Retina (tissue), 1 donor: ENCODE measurements around the gene L3HYPDH.
"Not testable (repeated sequence)": the region's sequence is repeated elsewhere in the genome, so short reads cannot be mapped to it uniquely, and the experiment has no call there.

Experiments used
- DNase-seq: peaks from one replicate; pipeline ENCODE4 v3.0.0-alpha.2; 2016

L3HYPDH gene

DNA sequence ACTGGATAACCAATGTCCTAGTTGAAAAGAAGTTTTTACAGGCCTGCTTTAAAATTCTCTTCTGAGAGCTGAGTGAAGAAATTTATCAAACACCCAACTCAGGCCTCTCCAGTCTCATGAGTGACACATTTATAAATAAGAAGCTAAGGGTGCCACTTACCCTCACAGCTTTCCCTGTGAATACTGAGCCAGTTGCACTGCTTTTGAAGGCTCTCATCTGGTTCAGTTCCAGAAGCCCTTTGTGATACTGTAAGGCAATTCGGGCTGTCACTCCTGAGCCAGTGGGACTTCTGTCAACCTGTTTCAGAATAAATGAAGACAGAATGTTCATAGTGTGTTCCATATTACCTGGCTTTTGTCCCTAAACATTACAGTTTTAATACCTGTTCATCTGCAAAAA is 8.5 kb downstream of the L3HYPDH start:
- no peak for DNase-seq

DNA sequence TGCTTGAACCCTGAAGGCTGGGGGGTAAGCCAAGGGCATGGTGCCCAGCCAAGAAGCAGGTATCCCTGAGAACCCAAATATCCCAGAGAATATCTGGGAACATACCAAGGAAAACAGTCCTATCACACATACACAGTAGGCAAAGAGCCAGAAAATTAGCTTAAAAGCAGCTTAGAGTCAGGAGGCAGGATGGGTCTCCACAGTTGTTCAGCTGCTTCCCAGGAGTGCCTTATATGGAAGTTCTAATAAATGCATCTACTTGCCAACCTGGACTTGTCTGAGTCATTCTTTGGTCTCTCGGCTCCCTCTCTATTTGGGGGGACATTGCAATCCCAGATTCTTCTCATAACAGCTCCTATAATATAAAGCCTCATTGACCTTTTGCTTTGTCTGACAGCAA is 10.0 kb downstream of the L3HYPDH start:
- no peak for DNase-seq

DNA sequence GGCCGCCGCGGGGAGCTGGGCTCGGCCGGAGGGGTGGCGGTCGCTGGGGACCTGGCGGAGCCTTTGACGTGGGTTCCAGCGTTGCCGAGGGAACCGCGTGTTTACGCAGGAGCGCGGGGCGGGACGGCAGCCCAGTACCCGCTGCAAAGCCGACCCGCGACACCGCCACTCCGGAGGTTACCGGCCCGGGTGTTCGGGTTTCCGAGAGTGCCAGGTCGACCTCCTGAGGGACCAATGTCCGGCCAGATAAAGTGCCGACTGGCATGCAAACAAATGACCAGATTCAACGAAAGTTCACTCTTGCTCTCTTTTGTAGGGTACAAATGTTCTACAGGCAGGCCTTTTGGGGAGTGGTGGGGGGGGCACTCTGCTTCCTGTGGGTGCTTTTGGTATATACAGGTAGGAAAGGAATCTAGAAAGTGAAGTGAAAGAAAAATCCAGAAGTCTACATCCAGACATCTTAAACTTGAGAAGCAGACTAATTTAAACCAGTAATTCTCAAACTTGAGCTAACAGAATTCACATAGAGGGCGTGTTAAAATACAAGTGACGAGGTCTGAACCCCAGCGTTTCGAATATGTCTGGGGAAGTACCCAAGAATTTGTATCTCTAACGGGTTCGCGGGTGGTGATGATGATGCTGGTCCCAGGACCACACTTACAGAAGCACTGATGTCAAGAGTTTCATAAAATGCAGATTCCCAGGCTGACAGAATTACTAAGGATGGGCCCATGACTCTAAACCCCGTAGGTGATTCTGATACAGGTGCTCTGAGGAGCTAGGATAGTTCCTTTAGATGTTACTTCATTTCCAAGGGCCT is 18.7 kb downstream of the L3HYPDH start, which contains the start of gene GPR135:
Gene GPR135, minus strand, starts transcription at position 65 of the 820 bp plus-strand sequence. CDS start 154 bp downstream, outside the sequence.
- DNase-seq: peak; percentile 79

DNA sequence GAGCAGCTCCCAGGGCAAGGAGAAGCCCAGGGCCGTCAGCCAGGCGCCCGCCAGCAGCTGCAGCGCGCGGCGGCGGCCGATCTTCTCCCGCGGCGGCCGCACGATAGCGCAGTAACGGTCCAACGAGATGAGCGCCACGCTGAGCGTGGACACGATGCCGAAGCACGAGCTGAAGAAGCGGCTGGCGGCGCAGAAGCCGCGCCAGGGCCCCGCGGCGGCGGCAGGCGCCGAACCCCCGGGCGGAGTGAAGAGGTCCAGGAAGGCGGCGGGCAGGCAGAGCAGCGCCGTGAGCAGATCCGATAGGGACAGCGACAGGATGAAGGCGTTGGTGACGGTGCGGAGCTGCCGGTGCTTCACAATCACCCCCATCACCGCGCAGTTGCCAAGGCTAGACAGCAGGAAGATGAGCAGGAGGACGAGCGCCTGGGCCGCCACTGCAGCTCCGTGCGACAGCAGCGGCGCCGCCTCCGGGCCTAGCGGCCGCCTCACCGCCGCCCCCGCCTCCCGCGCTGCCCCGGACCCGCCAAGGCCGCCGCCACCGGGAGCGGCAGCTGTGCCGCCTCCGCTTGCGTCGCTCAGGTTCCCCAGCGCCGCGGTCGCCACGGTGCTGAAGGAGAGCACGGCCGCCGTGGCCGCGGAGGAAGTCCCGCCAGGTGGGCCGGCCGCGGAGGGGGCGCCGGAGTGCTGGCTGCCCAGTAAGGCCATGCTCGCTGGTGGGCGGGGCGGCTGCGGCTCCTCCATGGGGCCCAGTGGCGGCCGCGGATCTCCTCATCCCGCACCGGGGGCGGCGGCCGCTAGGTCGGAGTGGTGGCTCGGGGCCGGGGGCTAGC is 19.5 kb downstream of the L3HYPDH start:
- DNase-seq: peak; percentile 94

DNA sequence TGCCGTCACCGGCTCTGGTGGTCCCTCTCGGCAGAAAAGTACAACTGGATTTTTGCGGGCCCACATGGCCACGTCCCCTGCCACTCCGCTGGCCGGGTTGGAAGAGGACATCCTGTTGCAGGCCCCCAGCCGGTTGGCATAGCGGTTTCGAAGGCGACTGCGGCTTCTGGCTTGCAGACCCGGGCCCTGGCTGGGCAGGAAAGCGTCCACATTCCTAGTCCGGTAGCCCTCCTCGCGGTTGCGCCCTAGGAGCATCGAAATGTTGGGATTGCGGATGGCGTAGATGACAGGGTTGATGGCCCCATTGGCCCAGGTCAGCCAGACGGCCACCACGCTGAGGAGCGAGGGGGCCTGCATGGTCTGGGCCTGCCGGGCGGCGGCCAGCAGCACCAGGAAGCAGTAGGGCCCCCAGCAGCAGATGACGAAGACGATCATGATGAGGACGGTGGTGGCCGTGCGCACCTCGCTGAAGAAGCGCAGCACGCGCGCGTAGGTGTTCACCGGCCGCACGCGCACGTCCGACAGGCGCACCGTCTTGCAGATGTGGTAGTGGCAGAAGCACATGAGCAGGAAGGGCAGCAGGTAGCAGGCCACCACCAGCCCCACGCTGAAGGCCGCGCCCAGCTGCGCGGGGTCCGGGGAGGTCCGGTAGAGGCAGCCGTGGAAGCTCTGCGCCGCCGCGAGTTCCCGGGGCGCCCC is 20.3 kb downstream of the L3HYPDH start:
- no peak for DNase-seq

DNA sequence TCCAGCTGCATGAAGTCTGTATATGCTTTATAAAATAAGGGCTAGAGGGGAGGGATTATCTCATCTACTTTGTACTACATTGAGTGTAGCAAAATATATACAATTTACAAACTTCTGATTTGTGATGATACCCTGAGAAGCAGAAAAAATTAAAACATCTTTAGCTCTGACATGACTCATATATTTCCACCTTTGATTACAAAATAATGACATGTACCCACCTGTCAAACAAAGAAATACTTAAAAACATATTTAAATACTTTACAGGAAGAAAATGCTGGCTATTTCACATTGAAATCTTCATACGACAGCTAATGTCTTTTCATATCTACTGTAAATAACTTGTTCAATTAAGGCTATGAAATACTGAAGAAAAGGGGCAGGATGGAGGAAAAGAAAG is 22.3 kb downstream of the L3HYPDH start:
- no peak for DNase-seq

DNA sequence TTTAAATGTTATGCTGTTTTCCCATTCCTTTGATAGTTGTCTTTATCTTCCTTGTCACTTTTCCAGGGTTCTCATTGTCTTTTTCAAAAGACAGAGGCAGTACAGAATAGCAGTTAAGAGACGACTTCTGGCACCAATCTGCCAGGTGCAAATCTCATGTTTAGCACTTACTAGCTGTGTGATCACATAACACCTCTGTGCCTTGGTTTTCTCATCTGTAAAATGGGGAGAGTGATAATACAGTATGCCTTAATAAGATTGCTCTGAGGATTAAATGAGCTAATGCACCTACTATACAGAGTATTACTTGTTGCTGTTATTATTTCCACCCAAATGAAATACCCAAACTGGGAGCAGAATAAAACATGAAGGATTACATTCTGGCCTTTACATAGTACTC is 23.8 kb downstream of the L3HYPDH start:
- no peak for DNase-seq

DNA sequence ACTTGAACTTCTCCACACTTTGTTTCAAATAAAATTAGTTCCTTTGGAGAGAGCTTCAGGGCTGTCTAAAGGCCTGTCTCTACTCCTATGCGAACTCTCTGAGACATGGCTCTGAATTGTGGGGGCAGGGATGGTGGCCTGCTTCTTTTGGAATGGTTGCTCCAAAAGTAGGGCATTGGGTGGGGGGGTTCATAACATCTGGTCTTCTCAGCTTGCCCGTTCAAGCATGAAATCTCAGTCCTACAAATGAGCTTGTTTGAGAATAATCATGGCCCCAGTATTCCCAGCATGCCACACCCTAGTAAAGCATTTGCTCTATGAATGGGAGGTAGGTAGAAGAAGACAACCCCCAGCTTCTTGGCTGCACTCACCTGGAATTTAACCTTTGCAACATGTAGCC is 25.7 kb downstream of the L3HYPDH start:
- peak; percentile 62 for DNase-seq

DNA sequence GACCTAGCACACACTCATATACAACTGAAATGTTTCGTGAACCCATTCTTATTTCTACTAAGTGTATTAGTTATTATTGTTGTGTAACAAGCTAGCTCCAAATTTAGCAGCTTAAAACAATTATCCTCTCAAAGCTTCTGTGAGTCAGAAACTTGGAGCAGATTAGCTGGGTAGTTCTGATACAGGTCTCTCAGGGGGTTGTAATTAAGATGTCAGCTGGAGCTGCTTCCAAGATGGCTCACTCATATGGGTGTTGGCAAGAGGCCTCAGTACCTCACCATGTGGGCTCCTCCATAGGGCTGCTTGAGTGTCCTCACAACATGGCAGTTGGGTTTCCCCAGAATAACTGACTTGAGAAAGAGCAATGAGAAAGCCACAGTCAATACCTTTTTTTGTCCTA is 28.8 kb downstream of the L3HYPDH start:
- no peak for DNase-seq

DNA sequence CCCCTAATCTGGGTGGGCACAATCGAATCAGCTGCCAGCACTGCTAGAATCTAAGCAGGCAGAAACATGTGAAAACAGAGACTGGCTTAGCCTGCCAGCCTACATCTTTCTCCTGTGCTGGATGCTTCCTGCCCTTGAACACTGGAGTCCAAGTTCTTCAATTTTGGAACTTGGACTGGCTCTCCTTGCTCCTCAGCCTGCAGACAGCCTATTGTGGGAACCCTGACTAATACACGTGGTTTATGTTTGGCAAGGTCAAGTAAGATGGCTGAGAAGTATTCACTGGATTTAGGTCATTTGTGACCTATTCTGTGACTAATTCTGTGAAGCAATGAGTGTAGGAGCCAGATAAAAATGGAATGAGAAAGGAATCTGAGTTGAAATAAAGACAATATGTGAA is 30.1 kb downstream of the L3HYPDH start:
- no peak for DNase-seq

DNA sequence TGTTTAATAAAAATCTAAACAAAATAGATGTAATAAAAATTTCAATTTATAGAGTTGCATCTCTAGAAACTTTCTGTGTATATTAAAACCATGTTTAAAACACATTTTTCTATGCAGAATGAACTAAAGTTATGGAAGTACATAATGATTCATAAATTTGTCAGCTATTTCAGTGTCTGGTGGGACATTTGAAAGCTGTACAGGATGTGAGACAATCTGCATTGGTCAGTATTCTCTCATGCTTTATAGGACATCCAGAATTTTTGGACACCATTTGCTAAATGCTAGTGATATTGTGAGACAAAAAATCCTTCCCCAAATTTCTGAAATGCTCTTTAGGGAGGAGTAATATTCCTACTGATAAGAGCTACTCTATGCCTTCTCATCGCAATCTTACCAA is 32.4 kb downstream of the L3HYPDH start:
- no peak for DNase-seq

DNA sequence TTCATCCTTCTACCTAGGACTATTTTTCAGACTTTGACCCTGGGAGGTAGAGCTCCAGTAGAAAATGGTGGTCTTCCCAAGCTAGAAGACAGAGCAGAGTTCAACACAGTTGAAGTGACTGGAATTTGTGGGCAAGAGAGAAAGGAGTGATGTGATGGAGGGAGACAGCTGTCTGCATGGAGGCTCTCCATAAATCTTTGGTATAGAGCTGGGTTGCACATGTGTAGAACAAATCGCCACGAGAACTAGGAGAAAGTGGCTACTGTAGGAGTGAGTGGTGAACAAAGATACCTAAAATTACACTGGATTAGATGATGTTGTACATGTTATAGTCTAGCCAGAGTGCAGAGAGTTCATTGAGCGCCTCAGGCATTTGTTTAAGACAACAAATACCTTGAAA is 33.5 kb downstream of the L3HYPDH start:
- DNase-seq: no peak

DNA sequence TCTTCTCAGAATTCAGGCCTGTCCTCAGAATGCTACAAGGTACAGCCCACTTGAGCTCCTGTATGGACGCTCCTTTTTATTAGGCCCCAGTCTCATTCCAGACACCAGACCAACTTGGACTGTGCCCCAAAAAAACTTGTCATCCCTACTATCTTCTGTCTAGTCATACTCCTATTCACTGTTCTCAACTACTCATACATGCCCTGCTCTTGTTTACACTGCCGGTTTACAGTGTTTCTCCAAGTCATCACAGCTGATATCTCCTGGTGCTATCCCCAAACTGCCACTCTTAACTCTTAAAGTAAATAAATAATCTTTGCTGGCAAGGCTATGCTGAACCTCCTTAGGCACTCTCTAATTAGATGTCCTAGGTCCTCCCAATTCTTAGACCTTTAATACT is 35.5 kb downstream of the L3HYPDH start:
- DNase-seq: not testable (repeated sequence)

DNA sequence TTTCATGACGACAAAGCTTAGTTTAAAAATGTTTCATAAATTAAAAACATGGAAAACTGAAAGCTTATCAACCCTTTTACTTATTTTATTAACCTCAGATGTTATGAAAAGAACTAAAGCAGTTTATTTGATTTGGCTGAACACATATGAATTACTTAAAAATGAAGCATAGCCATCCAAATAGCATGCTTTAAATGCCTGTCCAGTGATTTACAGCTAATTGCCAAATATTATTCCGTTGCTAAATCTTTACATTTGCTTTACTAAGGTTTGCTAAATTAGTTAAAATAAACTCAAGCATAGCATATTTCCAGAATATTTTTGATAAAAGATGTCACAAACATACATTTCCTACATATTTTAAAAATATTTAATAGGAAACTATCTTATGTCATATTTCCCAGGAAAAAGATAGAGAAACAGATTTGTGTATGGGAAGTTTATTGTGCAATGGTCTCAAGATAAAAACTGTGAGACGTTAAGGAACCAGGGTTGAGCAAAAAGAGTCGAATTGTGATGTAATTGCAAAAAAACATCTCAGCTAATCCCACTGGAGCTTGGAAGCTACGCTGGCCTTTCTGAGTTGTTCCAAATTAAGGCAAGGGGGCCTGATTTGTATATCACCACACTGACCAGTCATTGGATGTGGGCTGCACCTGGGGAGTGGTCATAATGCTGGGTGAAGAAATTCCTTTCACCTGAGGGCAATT is 44.8 kb downstream of the L3HYPDH start:
- no peak for DNase-seq

DNA sequence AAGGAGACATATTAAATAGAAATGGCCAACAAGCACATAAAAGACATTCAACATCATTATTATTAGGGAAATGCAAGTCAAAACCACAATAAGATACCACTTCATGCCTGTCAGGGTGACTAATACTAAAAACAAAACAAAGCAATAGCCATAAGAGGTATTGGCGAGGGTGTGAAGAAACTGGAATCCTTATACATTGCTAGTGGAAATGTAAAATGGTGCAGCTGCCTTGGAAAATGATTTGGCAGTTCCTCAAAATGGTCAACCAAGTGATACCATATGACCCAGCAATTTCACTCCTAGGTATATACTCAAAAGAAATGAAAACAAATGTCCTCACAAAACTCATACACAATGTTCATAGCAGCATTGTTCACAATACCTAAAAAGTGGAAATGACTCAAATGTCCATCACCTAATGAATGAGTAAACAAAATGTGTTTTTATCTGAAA is 46.0 kb downstream of the L3HYPDH start:
- no peak for DNase-seq

DNA sequence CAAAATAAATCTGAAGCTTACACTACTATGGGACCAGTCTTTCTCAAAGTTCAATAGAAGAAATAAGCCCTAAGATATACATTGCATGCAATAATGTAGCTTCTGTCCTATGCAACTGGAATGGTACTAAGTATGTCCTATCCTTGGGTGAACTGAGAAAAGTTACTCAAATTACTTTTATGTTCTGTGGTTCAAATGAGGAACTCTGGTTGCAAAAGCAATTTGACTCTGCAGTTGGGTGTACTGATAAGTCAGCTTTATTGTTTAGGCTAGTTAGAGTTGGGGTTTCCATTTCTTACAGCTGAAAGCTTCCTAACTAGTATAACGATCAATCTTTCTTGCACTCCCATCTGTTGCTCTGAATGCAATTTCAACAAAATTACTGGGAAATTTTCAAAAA is 48.2 kb downstream of the L3HYPDH start:
- no peak for DNase-seq

DNA sequence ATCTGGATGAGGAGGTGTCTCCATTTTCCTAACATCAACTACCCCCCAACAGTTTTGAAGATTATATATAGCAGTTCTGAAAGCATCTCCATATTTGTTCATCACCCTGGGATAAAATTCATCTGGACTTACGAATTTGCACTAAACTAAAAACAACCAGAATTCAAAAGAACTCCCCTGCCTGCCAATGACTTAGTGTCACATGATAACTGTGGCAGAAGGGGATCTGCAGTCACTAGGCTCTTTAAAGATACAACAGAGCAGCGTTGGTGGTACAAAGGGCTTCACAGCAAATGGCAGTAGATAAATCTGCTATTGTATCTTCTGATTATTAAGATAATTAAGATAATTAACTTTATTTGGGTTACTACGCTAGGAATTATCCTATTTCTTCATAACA is 49.1 kb downstream of the L3HYPDH start:
- DNase-seq: no peak

DNA sequence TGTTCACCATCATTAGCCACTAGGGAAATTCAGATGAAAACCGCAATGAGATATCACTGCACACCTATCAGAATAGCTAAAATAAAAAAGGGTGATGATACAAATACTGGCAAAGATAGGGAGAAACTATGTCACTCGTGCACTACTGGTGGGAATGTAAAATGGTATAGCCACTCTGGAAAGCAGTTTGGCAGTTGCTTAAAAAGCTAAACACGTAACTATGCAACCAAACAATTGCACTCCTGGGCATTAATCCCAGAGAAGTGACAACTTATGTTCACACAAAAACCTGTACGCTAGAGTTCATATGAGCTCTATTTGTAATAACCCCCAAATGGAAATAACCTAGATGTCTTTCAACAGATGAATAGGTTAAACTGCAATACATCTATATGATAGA is 54.4 kb downstream of the L3HYPDH start:
- DNase-seq: no peak

DNA sequence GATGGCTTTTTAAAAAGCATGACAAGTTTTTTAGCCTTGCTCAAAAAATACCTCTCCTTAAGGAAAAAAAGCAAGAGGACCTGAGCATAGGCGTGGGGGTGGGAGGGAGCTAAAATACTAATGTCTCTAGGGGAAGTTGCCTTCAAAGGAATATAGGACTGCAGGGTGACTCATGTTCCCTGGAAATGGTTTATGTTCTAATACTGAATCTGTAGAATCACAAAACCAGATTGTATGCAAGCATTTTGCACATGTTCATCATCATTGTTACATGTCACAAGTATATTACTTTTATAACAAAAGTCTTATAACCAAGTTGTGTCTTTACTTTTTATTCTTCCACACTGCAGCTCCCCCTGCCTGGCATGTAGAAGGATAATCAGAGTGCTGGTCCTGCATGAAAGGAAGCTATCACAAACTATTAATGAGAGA is 55.6 kb downstream of the L3HYPDH start:
- no peak for DNase-seq

DNA sequence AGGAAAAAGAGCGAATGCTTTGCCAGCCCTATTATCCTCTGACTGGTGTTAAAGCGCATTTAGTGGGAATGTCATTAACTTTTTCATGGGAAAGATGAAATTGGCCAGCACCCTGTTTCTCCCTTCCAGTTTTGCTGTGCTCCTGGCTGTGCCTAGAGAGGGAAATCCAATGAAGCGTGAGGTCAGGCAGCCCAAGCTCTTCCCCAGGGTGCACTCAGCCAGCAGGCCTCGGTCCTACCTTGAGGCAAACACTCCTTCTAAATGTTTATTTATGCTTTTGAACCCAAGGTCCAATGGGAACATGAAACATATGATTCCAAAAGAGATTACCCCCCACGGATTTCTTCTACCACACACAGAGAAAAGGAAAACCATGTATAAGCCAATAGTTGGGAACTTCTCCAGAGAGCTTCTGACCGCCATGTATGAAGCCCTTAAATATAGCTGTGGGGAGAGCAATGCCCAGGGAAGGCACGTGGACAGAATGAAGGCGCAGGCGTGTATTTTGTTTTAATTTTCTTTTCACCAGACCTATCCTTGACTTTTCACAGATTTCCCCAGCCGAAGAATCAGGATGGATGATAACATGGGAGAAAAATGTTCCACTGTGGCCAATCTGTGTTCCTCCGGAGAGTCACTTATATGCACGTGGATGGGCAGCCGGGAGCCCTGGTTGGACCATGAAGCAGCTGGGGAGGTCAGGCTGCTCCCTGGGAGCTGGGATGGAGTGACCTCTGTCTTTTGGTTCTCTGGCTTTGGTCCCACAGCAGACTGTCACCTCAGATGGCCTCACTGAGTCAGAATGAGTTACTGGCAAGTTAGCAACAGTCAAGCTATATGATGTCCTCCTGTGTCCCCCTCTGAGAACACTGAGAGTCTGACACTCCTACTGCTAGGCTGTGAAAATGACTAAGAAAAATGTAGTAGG is 56.3 kb downstream of the L3HYPDH start:
- no peak for DNase-seq

DNA sequence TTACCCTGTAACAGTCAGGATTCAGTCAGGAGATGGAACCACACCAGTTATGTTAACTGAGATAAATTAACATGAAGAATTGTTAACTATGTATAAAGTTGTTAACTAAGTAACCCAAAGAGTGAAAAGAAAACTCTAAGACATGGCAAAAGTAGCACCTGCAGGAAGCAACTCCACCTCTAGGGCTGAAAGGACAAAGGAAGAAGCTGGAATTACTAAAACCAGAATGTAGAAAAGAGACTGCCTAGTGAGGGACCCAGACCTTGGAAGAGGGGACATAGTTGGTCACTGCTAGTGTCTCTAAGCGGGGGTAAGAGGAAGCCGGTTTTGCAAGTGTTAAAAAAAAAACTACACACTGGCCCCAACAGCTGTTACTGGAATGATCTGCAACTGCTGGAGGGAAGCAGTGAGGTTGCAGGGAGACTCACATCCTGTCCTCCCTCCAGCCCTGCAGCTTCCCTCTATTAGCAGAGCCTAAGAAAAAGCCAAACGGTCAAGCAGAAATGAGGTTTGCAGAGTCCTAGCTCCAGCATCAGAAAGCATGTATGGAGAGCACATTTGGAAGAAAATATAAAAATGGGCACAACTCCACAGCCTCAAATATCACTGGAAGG is 58.8 kb downstream of the L3HYPDH start:
- DNase-seq: no peak
